ENCODE measurements around the gene HDDC3.
A peak's percentile ranks its signal among the peaks of the same experiment; 100 is the strongest.
"Not testable (repeated sequence)": the region's sequence is repeated elsewhere in the genome, so short reads cannot be mapped to it uniquely, and the experiment has no call there.

The HDDC3 gene

DNA sequence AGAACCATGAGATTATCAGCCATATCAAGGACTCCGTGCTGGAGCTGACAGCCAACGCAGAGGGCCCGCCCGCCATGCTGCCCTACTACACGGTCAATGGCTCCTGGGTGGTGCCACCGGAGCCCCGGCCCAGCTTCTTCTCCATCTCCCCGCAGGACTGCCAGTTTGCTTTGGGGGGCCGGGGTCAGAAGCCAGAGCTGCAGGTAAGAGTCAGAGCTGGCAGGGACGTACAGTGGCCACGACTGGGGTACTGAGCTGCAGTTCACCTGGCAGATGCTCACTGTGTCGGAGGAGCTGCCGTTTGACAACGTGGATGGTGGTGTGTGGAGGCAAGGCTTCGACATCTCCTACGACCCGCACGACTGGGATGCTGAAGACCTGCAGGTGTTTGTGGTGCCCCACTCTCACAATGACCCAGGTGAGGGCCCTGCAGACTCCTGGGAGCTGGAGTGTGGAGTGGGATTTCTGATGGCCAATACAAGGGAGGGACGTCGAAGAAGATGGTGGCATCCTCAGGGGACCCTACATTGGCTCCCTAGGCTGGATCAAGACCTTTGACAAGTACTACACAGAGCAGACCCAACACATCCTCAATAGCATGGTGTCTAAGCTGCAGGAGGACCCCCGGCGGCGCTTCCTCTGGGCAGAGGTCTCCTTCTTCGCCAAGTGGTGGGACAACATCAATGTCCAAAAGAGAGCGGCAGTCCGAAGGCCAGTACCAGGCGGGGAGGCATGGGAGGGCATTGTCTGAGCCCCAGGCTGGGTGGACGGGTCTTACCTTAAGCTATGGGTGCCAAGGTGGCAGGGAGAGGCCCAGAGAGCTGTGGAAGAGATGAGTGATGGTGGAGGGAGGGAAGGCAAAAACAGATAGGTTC, 26.8 kb downstream of the HDDC3 start:
- peaks cover 16% of the 10 kb centered on the region for H3K4me1 ChIP-seq (ENCODE audit: insufficient read depth, low read length)
- H3K9ac ChIP-seq (ENCODE audit: low read length): no peak overlapping the region
- no peak overlapping the region for H3K4me3 ChIP-seq (ENCODE audit: low read depth in 1 of 2, low read length in 2 of 2)
- no peaks in the 10 kb centered on the region for H3K9me3 ChIP-seq (ENCODE audit: low read length)
- peaks cover 53% of the 10 kb centered on the region for H3K36me3 ChIP-seq (ENCODE audit: insufficient read depth, low read length)
- H3K27me3 ChIP-seq (ENCODE audit: control insufficient read depth in 1 of 2, insufficient read depth in 2 of 2, low read length in 2 of 2): no peaks in the 10 kb centered on the region
- H3K27ac ChIP-seq (ENCODE audit: low read depth, low read length): no peak overlapping the region

DNA sequence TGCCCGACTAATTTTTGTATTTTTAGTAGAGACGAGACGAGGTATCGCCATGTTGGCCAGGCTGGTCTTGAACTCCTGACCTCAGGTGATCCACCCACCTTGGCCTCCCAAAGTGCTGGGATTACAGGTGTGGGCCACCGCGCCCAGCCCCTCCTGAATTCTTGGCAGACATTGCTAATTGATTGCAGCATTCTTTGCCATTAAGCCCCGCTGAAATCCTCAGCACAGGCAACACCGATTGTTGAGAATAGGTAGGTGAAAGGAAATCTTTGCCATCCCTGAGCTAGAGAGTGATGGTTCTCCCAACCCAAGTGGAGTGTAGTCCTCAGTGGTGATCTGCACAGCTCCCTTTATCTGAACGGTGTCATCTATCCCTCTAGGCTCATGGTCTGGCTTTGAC, 27.6 kb downstream of the HDDC3 start:
- no peak overlapping the region for H3K27ac ChIP-seq (ENCODE audit: low read depth, low read length)
- no peak overlapping the region for H3K9ac ChIP-seq (ENCODE audit: low read length)
- peaks cover 16% of the 10 kb centered on the region for H3K4me1 ChIP-seq (ENCODE audit: insufficient read depth, low read length)

GRCh38 chr15:90903733-90904536, 28.4 kb downstream of the HDDC3 start:
- peak overlapping the region; percentile 98 for H3K27ac ChIP-seq (ENCODE audit: low read depth, low read length)
- peaks cover 37% of the 10 kb centered on the region for H3K36me3 ChIP-seq (ENCODE audit: insufficient read depth, low read length)
- peaks cover 16% of the 10 kb centered on the region for H3K4me1 ChIP-seq (ENCODE audit: insufficient read depth, low read length)
- H3K9me3 ChIP-seq (ENCODE audit: low read length): no peaks in the 10 kb centered on the region
- H3K4me3 ChIP-seq (ENCODE audit: low read depth in 1 of 2, low read length in 2 of 2): peak overlapping the region; percentile 66 to 96
- peak overlapping the region; percentile 65 for H3K9ac ChIP-seq (ENCODE audit: low read length)
- no peaks in the 10 kb centered on the region for H3K27me3 ChIP-seq (ENCODE audit: control insufficient read depth in 1 of 2, insufficient read depth in 2 of 2, low read length in 2 of 2)

More for the DNA sequence above, 27.6 kb downstream of the HDDC3 start:
- Histone ChIP-seq H3K9me3 (ENCODE audit: low read length) (no peaks in the 10 kb centered on the region), H3K27me3 (ENCODE audit: control insufficient read depth in 1 of 2, insufficient read depth in 2 of 2, low read length in 2 of 2) (no peaks in the 10 kb centered on the region), H3K4me3 (ENCODE audit: low read depth in 1 of 2, low read length in 2 of 2) (no peak overlapping the region), H3K36me3 (ENCODE audit: insufficient read depth, low read length) (peaks cover 45% of the 10 kb centered on the region)

DNA sequence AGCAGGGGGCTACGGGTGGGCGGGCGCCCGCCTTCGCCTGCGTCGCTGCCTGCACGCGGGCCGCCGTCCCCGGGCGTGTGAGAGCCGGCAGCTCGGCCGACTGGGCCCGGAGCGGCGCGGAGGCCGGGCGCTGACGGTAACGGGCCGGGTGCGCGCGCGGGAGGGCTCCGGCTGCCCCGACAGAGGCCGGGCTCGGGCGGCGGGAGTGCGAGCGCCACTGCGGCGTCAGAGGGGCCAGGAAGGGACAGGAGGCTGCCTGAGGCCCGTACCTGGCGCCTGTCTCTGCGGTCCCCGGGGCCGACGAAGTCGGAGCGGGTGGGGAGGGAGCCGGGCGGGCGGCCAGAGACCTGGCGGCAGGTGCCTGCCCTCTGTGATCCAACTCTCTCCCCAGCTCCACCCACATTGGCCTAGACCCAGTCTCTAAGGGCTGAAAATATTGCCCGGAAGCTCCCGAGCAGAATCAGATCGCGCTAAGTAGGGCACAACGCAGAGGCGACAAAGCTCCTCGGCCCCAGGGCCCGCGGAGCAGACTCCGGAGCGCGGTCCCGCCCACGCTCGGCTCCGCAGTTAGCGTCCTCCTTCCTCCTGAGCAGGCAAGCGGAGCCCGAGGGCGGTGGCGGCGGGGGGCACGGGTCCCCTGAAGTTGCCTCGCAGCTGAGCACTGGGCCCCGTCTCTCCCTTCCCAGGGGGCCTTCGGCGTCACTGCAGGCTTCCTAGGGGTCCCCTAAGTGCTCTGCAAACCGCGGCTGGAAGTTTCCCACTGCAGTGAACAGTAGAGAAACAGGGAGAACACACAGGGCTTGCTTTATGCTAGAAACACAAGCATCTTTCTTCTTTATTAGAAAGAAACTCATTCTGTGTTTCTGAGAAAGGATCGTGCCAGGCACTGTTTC, 29.3 kb downstream of the HDDC3 start, which contains the start of gene MAN2A2:
MAN2A2 (plus strand) TSS at position 463 of the 893 bp plus-strand sequence. CDS start 906 bp downstream, outside the sequence.
- H3K27ac ChIP-seq (ENCODE audit: low read depth, low read length): peak within 1 kb of the TSS; percentile 98
- H3K4me3 ChIP-seq (ENCODE audit: low read depth in 1 of 2, low read length in 2 of 2): peak within 1 kb of the TSS; percentile 83 to 96
- peak within 1 kb of the TSS; percentile 78 for H3K9ac ChIP-seq (ENCODE audit: low read length)
- peaks cover 16% of the 10 kb centered on the region for H3K4me1 ChIP-seq (ENCODE audit: insufficient read depth, low read length)
- H3K27me3 ChIP-seq (ENCODE audit: control insufficient read depth in 1 of 2, insufficient read depth in 2 of 2, low read length in 2 of 2): no peaks in the 10 kb centered on the region
- no peaks in the 10 kb centered on the region for H3K9me3 ChIP-seq (ENCODE audit: low read length)
- peaks cover 35% of the 10 kb centered on the region for H3K36me3 ChIP-seq (ENCODE audit: insufficient read depth, low read length)

GRCh38 chr15:90902040-90902839, 30.1 kb downstream of the HDDC3 start:
- H3K27ac ChIP-seq (ENCODE audit: low read depth, low read length): peak overlapping the region; percentile 98
- peaks cover 16% of the 10 kb centered on the region for H3K4me1 ChIP-seq (ENCODE audit: insufficient read depth, low read length)
- H3K27me3 ChIP-seq (ENCODE audit: control insufficient read depth in 1 of 2, insufficient read depth in 2 of 2, low read length in 2 of 2): no peaks in the 10 kb centered on the region
- H3K9ac ChIP-seq (ENCODE audit: low read length): peak overlapping the region; percentile 78
- peaks cover 26% of the 10 kb centered on the region for H3K36me3 ChIP-seq (ENCODE audit: insufficient read depth, low read length)
- H3K4me3 ChIP-seq (ENCODE audit: low read depth in 1 of 2, low read length in 2 of 2): peak overlapping the region in 1 of 2 donors; percentile 83
- H3K9me3 ChIP-seq (ENCODE audit: low read length): no peaks in the 10 kb centered on the region

- no peaks in the 10 kb centered on the region for H3K27me3 ChIP-seq (ENCODE audit: control insufficient read depth in 1 of 2, insufficient read depth in 2 of 2, low read length in 2 of 2)
- H3K9ac ChIP-seq (ENCODE audit: low read length): peak overlapping the region; percentile 78
- H3K36me3 ChIP-seq (ENCODE audit: insufficient read depth, low read length): peaks cover 21% of the 10 kb centered on the region
- H3K9me3 ChIP-seq (ENCODE audit: low read length): no peaks in the 10 kb centered on the region
- peak overlapping the region; percentile 98 for H3K27ac ChIP-seq (ENCODE audit: low read depth, low read length)
- peak overlapping the region in 1 of 2 donors; percentile 83 for H3K4me3 ChIP-seq (ENCODE audit: low read depth in 1 of 2, low read length in 2 of 2)
- peaks cover 16% of the 10 kb centered on the region for H3K4me1 ChIP-seq (ENCODE audit: insufficient read depth, low read length)
These were observed 30.9 kb downstream of the HDDC3 start for GRCh38 chr15:90901175-90902039.

DNA sequence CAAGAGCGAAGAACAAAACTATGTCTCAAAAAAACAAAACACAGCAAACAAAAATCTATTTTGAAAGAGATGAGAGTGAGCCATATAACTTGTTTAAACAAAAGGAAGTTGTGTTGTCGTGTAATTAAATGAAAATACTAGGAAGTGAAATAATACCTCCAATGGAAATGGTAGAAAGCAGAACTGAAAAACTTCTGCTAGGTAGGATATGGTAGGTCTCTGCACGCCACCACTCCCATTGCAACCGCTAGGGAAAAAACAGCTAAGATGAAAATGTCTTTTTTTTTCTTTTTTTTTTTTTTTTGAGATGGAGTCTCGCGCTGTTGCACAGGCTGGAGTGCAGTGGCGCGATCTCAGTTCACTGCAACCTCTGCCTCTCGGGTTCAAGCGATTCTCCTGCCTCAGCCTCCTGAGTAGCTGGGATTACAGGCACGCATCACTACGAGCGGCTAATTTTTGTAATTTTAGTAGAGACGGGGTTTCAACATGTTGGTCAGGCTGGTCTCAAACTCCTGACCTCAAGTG, 35.2 kb downstream of the HDDC3 start:
- H3K9ac ChIP-seq (ENCODE audit: low read length); H3K27ac ChIP-seq (ENCODE audit: low read depth, low read length); H3K4me1 ChIP-seq (ENCODE audit: insufficient read depth, low read length); H3K27me3 ChIP-seq (ENCODE audit: control insufficient read depth in 1 of 2, insufficient read depth in 2 of 2, low read length in 2 of 2); H3K9me3 ChIP-seq (ENCODE audit: low read length); H3K4me3 ChIP-seq (ENCODE audit: low read depth in 1 of 2, low read length in 2 of 2): not testable (repeated sequence)
- peaks cover 37% of the 10 kb centered on the region for H3K36me3 ChIP-seq (ENCODE audit: insufficient read depth, low read length)

GRCh38 chr15:90895571-90896117, 36.7 kb downstream of the HDDC3 start:
- H3K9me3 ChIP-seq (ENCODE audit: low read length): no peaks in the 10 kb centered on the region
- H3K36me3 ChIP-seq (ENCODE audit: insufficient read depth, low read length): peaks cover 52% of the 10 kb centered on the region
- H3K27ac ChIP-seq (ENCODE audit: low read depth, low read length): no peak overlapping the region
- H3K27me3 ChIP-seq (ENCODE audit: control insufficient read depth in 1 of 2, insufficient read depth in 2 of 2, low read length in 2 of 2): no peaks in the 10 kb centered on the region
- H3K4me3 ChIP-seq (ENCODE audit: low read depth in 1 of 2, low read length in 2 of 2): no peak overlapping the region
- no peak overlapping the region for H3K9ac ChIP-seq (ENCODE audit: low read length)
- no peaks in the 10 kb centered on the region for H3K4me1 ChIP-seq (ENCODE audit: insufficient read depth, low read length)

DNA sequence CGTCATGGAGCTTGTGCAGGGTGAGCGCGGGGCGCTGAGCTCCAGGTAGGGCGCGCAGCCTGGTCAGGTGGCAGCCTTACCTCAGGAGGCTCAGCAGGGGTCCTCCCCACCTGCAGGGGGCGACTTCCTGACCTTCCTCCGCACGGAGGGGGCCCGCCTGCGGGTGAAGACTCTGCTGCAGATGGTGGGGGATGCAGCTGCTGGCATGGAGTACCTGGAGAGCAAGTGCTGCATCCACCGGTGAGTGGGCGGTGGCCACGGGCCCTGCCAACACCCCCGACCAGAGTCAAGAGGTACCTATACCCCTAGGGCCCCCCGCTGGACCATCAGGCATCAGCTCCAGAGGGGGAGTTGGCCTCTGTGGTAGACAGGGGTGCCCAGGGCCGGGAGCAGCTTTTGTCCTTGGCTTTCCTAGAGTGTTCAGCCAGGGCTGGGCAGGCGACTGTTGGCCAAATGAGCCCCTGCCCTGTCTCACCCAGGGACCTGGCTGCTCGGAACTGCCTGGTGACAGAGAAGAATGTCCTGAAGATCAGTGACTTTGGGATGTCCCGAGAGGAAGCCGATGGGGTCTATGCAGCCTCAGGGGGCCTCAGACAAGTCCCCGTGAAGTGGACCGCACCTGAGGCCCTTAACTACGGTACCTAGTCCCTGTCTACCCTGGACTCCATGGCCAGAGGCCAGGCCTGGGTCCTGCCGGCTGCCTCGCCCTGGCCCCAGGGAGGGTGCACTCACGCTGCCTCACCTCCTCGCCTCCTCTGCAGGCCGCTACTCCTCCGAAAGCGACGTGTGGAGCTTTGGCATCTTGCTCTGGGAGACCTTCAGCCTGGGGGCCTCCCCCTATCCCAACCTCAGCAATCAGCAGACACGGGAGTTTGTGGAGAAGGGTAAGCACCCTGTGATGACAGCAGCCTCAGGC, 38.9 kb downstream of the HDDC3 start:
- H3K27ac ChIP-seq (ENCODE audit: low read depth, low read length): no peak overlapping the region

More for the DNA sequence above, 38.9 kb downstream of the HDDC3 start:
- Histone ChIP-seq H3K4me3 (ENCODE audit: low read depth in 1 of 2, low read length in 2 of 2) (no peak overlapping the region), H3K9me3 (ENCODE audit: low read length) (no peaks in the 10 kb centered on the region), H3K4me1 (ENCODE audit: insufficient read depth, low read length) (no peaks in the 10 kb centered on the region), H3K27me3 (ENCODE audit: control insufficient read depth in 1 of 2, insufficient read depth in 2 of 2, low read length in 2 of 2) (no peaks in the 10 kb centered on the region), H3K9ac (ENCODE audit: low read length) (no peak overlapping the region), H3K36me3 (ENCODE audit: insufficient read depth, low read length) (peaks cover 56% of the 10 kb centered on the region)
